Cardiac septum (tissue), 1 donor: ENCODE measurements around the gene PANK3. TPM values are rescaled to one million over a fixed set of nuclear protein-coding genes. Genes with fewer than 3 reads are reported as not detected.

Source experiments
- DNase-seq: peaks from one replicate; pipeline ENCODE4 v3.0.0-alpha.2; 2020; ENCODE audit warnings: low spot score
- intact Hi-C: fragments of 100-400 bp; cut with DNase I; formaldehyde crosslinking; loops from one replicate; pipeline ENCODE4 v1.14.0; 2022
- long read RNA-seq: library from polyadenylated mRNA; unstranded; transcript quantifications from one replicate; pipeline ENCODE4 v2.0.0, GENCODE V29; 2021
- total RNA-seq: library from RNA; stranded (reverse); fragmentation: NEBNext Ultra II Directional; extraction: Animal tissue kit (Norgen Biotek cat#: 25700); gene quantifications from one replicate; pipeline ENCODE4 v1.2.1, GENCODE V29; 2021
- donor health status: DM: no; HTN: no; CAD: no.

Gene PANK3
- total RNA-seq, result 44.9 TPM
- long read RNA-seq, full-length matches to known transcripts, result 16 of 22 reads
- long read RNA-seq, partial matches to known transcripts, result 0 of 22 reads
- long read RNA-seq, other reads (novel, unspliced or antisense), result 6 of 22 reads

DNA sequence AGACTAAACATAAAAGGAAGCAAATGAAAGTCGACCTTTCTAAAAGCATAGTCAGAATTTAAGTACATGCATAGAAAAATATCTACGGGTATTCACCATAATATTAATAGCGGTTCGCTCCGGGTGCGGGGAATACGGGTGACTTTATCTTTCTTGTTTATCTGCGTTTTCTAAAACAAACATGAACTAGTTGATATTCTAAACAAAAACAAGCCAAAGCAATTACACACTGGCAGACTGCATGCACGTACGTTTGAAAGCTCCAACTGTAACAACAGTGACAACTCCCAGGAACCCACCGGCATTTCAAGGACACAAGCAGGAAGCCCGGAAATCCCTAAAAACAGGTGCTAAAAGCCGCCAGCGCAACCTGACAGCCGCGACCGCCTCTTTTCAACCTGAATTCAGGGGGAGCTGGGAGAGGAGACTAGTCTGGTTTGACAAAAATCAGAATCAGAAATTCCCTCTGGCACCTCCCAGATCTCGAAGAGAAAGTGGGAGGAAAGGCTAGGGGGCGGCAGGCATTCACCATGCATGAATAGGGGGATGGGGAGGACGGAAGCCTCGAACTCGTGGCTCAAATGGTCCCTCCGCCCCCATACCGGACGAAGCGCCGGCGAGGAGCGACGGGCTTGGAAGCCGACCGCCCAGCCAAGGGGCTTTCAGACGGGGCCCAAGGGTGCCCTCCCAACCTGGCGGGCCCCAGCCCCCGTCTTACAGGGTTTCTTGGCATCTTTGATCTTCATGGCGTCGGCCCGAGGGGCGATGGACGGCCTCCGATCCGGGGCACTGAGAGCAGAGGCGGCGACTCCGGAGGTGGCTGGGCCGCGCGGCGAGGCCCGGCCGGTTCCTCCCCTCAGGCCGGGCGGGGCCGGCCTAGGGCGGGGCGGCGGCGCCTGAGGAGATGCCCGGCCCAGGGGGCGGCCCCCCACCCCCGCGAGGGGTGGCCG is at the start of gene PANK3:
Gene PANK3 (minus strand): TSS at position 831 of the 950 bp plus-strand sequence. CDS start 85 bp downstream, at position 746.
- DNase-seq, result no peak
- intact Hi-C loops, result loop anchor here (5.0 kb wide), 1 partner anchor 92 kb away; the partner anchor contains the start of gene RARS1

DNA sequence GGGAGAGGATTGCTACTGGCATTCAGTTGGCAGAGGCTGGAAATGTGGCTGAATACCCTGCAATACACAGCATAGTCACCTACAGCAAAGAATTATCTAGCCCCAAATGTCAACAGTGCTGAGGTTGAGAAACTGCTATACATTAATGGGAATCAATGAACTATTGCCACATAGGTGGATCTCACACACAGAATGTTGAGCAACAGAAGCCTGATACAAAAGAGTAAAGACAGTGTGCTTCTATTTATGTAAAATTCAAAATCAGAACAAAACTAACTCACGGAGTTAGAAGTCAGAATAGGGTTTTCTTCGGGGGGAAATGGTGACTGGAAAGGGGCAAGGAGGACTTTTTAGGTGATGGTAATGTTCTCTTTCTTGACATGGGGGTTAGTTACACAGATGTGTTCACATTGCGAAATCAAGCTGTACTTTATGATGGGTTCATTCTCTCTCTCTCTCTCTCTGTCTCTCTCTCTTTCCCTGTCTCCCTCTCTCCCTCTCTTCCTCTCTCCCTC is 45.7 kb upstream of the PANK3 start:
- intact Hi-C loops, result no loop called here
- DNase-seq, result no peak

DNA sequence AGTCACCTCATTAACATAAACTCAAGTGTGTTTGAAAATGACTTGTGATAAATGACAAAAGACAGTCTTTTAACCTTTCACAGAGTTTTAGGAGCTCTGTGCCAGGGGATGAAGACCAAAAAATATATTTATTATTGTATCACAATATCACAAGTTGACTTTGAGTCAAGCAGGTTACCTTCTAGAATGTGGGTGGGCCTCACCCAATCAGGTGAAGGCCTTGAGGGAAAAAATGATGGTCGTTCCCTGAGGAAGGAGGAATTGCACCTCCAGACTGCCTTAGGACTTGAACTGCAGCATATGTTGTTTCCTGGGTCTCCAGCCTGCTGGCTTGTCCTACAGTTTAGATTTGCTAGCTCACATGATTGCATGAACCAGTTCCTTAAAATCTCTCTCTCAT is 41.6 kb upstream of the PANK3 start:
- intact Hi-C loops, result no loop called here
- DNase-seq, result no peak

DNA sequence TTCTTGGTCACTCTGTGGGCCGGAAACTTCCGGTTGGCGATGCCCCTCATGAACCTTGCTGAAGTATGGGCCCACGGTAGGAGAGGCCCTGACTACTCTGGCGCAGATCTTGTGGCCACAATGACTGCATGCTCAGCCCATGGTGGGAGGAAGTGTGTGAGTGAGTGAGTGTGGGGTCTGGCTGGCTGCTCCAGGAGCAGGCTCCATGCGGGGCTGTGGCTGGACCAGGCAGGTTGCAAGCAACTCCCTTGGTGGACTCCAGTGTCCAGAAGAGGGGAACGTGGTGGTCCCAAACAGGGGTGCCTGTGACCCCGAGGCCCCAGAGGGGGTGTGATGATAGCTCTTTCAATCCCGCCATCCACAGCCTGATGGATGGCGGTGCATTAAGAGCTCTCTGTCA is 35.5 kb upstream of the PANK3 start:
- DNase-seq, result no peak
- intact Hi-C loops, result no loop called here

DNA sequence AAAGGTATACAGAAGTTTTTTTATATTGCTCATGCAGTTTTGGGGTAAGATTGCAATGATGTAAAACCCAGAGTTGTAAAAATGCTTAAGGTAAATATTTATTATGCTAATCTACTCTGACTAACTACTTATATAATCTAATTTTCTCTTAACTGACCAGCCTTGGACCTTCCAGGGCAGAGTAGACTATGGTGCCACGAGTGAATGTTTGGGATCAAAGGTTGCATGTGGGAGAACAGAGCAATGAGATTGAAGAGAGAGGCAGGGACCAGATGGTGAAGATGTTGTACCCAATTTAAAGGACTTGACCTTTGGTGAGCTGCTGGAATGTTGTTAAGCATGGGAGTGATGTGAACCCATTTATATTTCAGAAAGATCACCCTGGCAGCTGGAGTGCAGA is 34.8 kb upstream of the PANK3 start:
- no peak for DNase-seq
- intact Hi-C loops, result no loop called here

DNA sequence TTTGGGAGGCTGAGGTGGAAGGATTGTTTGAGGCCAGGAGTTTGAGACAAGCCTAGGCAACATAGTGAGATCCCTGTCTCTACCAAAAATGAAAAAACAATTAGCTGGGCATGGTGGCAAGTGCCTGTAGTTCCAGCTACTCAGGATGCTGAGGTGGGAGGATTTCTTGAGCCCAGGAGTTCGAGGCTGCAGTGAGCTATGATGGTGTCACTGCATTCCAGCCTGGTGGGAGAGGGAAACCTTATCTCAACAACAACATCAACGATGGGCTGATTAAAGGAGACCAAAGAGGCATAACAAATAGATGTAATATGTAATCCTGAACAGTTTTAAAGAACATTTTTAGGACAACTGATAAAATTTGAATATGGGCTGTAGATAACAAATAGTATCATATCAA is 34.2 kb upstream of the PANK3 start:
- DNase-seq, result no peak
- intact Hi-C loops, result no loop called here

DNA sequence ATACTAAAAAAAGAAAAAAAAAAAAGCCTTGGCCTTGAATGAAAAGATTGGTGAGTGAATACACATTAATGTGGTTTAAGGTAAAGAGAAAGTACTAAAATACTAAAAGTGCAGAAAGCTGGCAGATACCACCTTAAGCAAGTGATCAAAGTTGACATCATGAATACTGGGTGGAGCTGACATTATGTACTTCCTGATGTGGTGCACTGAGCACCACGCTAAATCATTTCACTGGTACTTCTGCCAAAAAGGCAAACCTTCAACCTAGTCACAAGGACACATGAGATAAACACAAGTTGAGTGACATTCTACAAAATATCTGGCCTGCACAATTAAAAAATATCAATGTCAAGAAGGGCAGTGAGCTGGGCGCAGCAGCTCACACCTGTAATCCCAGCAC is 33.8 kb upstream of the PANK3 start:
- DNase-seq, result no peak
- intact Hi-C loops, result no loop called here

DNA sequence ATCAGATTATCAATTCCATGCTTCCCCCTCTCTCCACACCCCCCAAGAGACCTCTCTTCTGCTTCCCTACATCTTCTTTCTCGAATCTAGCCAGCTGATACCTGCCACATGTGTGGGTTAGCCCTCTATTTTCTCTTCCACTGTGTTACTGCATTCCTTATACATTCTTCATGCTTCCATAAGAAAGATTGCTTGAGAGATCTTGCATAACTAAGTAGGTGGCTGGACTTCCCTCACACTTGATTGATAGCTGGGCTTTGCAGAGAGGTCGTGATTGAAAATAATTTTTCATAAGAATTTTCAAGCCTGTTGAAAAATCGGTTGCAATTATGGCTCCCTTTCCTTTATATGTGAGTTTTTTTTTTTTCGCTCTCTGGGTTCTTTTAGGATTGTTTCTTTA is 33.0 kb upstream of the PANK3 start:
- intact Hi-C loops, result no loop called here
- DNase-seq, result no peak

DNA sequence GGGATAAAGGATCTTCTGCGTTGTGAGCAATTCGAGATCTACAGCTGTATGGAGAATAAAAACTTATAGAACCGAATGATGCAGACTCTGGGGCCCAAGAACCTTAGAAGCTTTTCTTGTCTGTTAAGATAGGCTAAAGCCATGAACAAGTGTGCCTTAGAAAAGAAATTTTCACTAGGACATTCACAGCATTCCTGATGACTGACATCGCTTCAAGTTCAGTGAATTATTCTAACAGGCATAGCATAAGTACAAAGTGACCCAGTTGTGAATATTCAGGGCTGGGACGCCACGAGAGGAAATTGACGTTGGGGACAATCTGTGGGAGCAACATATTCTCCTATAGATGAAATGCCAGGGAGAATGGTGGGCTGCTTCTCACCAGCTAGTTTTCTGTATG is 32.0 kb upstream of the PANK3 start:
- intact Hi-C loops, result no loop called here
- no peak for DNase-seq

DNA sequence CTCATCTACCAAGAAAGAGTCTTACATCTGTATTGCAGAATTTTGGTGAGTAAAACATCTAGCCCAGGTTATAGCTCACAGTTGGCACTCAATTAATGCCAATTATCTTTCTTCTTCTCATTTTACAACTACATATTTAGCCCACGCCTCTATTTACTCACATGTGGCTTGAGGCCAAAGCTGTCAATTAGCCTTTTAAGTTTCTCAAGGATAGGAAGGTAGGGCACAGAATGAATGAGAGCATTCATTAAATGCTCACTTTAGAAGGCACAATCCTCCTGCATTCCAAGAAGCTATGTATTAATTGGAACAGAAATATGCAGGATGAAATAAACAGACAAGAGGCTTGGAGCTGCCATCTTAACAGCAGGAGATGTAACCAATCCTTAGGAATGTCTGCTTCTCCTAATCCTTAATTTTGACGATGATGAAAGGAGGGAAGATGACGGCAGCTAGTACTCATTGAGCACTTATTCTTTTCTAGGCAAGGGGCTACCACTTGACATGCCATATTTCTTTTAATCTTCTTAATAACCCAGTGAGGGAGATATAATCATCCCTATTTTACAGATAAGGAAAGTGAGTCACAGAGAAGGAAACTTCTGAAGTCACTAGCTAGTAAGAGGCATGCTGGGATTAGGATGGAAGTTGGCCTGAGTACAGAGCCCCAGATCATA is 30.8 kb upstream of the PANK3 start:
- intact Hi-C loops, result no loop called here
- DNase-seq, result no peak

DNA sequence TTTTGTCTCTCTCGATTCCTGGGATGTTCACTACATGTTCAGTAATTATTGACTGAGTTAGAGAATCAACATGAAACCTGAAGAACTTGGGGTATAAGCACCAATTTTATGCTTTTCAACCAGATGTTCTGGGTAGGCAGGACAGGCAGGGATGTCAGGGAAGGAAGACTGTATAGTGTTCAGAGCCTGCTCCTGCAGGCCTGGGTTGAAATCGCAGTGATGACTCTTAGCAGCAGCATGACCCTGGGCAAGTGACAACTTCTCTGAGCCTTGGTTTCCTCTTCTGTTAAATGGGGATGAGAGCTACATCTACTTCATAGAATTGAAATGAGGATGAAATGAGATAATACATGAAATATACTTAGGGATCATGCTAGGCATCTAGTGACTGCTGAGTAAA is 29.7 kb upstream of the PANK3 start:
- intact Hi-C loops, result no loop called here
- DNase-seq, result no peak

DNA sequence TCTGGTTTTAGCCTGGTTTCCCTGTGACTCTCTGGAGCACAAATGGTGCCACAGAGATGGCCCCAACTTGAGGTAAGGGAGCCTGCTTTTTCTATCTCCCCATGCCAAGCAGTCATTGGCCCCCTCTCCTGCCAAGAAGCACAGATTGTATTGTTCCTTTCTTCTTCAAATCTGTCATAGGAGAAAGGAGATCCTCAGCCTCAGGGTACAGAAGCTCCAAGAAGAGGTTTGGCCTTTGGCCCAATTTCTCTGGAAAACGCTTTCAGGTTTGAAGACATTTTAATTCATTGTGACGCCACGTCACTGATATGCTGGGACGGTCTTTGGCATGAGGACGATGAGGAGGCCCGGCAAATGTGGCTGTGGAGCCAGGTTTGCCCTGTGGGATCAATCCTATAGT is 29.2 kb upstream of the PANK3 start:
- intact Hi-C loops, result no loop called here
- no peak for DNase-seq

DNA sequence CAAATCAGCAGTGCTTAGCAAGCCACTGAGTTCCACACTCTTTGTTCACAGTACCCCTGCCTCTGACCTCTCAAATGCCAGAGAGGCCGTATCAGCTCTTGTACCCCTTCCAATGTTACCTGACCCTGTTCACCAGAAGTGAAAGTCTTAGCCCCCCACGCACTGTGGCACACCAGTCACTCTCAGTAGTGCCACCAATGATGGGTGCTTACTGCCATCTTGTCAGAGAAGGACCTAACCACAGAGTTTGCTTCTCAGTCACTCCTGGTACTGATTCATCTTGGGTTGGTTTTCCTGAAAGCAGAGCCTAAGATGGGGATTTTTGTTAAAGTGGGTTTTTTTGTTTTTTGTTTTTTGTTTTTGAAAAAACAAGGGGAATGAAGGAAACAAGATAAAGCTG is 28.8 kb upstream of the PANK3 start:
- intact Hi-C loops, result no loop called here
- no peak for DNase-seq

DNA sequence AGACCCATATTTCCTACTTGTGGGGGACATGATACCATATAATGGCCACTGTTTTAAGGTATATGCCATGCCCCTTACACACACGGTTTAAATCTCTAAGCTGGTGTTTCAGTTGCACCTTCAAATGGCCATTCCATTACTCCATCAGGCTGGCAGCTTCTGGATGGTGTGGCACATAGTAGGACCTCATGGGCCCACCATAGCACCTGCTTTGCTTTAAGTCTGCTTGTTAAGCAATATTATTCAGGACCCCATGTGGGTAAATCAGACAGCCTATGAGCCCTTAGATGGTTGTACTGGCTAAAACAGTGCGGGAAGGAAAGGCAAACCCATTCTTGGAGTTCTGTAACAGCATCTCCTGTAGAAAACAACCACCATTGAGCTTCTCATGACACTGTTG is 27.4 kb upstream of the PANK3 start:
- DNase-seq, result no peak
- intact Hi-C loops, result no loop called here

DNA sequence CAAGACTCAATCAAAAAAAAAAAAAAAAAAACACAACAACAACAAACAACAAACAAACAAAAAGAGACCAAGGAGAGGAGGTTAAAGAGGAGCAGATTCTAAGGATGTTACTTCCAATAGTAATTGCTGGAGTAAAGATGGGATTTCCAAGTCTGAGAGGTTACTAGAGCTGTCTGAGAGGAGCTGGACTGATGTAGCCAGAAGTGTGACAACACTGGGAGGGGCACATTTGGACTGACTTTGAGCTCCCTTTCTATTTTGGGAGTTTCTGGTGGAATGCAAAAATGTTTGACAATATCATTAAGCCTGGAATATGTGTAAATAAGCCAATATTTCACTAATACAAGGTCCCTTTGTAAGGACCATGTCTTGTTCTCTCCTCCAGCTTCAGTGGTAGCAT is 25.3 kb upstream of the PANK3 start:
- intact Hi-C loops, result no loop called here
- no peak for DNase-seq

DNA sequence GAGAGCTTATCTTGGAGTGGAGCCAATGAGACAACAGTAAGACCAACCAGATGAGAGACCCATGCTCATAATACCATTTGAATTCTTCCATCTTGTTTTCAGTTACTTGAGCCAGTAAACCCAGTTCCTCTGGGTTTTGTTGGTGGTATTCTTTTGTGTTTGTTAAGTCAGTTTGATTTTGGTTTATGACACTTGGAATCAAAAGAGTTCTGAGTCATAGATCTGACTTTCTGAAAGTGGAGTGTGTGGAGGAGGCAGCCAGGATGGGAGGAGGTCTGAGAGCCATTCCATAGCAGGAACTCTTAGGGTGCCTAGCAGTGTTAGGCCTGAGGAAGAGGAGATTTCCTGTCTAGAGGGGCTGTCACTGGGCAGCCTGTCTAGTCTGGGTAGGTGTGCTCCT is 24.6 kb upstream of the PANK3 start:
- no peak for DNase-seq
- intact Hi-C loops, result no loop called here

DNA sequence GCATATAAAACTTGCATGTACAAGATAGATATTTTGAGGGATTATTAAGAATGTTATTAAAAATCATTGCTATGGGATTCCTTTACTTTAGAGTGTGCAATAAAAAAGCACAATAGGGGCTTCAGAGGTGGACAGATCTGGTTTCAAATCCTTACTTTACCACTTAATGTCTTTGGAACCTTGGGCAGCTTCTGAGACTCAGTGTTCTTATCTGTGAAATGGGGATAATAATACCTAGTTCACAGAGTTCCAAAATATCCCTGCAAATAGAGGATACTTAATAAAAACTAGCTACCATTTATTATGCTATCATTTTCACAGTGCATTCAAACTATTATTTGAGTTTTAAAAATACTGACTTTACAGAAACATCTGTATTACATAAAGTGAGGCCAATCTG is 23.3 kb upstream of the PANK3 start:
- intact Hi-C loops, result no loop called here
- DNase-seq, result no peak

DNA sequence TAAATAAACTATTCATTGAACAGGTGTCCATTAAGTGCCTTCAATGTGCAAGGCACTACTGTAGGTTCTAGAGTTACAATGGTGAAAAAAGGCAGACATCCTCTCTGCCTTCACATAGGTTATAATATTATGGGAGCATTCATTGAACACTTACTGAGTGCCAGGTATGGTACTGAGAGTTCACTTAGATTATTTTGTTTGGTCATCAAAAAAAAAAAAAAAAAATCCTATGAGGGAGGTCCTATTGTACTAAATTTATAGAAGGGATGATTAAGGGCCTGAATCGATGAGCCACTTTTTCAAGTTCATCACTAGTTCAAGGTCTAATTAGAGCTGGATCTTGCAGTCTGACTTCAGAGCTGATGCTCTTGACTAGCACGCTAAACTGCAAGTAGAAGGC is 22.8 kb upstream of the PANK3 start:
- DNase-seq, result no peak
- intact Hi-C loops, result no loop called here

DNA sequence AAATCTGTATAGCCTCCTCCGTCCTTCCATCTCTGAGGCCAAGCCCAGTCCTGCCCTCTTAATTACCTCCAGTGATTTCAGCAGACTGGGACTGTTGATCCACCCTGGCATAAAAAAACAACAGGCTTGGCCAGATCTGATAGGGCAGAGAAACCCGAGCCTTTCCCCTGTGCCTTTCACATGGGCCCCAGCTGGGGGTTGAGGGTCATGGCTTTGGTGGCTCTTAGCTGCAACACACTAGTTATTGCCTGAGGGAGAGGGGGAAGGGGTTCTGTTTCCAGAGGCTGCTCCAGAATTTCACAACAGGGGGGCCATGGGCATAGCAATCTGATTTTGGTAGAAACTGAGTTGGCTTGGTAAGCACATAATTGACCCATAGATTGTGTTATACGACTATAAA is 21.2 kb upstream of the PANK3 start:
- DNase-seq, result no peak
- intact Hi-C loops, result no loop called here

DNA sequence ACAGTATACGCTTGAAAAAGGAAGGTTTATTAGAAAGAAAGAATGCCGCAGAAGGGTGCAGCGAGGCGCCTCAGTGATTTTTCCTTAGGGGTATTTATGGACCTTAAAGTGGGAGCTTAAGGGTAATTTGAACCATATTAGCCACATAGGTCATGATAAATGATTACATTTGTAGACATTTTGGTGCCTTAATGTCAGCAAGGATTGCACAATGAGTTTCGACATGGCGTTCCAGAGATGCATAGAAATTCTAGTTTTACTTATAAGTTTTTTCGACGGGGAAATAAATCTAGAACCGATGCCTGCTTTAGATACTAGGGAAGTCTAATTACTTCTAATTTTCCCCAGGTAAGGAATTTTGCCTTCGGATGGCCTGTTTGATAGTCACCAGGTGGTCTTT is 20.7 kb upstream of the PANK3 start:
- no peak for DNase-seq
- intact Hi-C loops, result no loop called here

DNA sequence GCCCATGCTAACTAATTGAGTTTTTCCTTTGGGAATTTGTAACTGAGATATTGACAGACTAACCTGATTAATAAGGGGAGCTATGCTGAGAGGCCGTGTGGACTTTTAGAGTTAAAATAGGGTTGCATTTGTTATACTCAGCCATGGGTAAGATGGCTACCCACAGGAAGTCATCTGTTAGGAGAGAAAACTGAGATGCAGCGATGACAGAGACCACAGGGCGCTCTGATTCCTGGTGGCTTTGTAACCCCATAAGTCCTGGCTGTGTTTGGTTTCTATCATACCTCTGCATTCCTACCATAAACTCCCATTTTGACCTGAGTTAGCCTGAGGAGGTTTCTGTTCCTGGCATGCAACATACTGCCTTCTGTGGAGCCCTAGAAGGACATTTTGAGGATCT is 19.5 kb upstream of the PANK3 start:
- DNase-seq, result no peak
- intact Hi-C loops, result no loop called here
